Stimulated activated naive CD8-positive, alpha-beta T cell treated with anti-CD3 and anti-CD28 coated beads, Interleukin-15, Interleukin-2, amounts not matched to agents 100 ng/mL and 50 ng/mL, for 24 hours (primary cell): ENCODE data around the gene POR.
A peak's percentile ranks its signal among the peaks of the same experiment; 100 is the strongest.
"Not testable (repeated sequence)": the region's sequence is repeated elsewhere in the genome, so short reads cannot be mapped to it uniquely, and the experiment has no call there.

Source experiments
- H3K27ac Mint-ChIP-seq: one replicate; pipeline ENCODE4 v1.8.0; 2021; ENCODE audit warnings: mild to moderate bottlenecking, mixed read lengths
- H3K27me3 Mint-ChIP-seq: one replicate; pipeline ENCODE4 v1.8.0; 2021; ENCODE audit warnings: mixed read lengths
- H3K36me3 Mint-ChIP-seq: one replicate; pipeline ENCODE4 v1.8.0; 2021; ENCODE audit warnings: low read depth, mixed read lengths
- H3K4me1 Mint-ChIP-seq: one replicate; pipeline ENCODE4 v1.8.0; 2021; ENCODE audit warnings: low read depth, mixed read lengths
- H3K4me3 Mint-ChIP-seq: one replicate; pipeline ENCODE4 v1.8.0; 2021; ENCODE audit warnings: mild to moderate bottlenecking, mixed read lengths
- H3K9me3 Mint-ChIP-seq: one replicate; pipeline ENCODE4 v1.8.0; 2021; ENCODE audit warnings: mixed read lengths

POR gene

GRCh38 chr7:76009672-76010600 is 95.0 kb downstream of the POR start:
- Mint-ChIP-seq H3K9me3 (no peaks in the 10 kb centered on the region), H3K27ac (peak overlapping the region; percentile 67), H3K4me1 (peaks cover 43% of the 10 kb centered on the region), H3K27me3 (no peaks in the 10 kb centered on the region), H3K4me3 (peak overlapping the region; percentile 63), H3K36me3 (peaks cover 20% of the 10 kb centered on the region)

DNA sequence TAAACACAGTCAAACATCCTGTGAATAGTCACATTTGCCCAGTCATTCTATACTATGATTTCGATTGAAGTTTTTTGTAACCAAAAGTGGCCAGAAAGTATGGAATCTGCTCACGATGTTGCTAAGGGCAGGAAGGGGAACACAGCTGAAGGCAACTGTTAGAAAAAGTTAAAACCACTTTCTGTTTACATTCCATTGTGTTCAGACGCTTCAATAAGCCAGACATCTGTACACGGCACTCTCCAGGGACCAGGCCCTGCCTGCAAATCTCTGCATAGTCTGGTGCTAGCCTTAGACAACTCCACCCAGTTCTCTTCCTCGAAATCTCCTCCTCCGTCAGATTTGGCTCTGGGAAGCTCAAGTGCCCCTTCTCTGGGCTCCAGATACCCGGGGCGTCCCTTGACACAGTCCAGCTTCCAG is 96.5 kb downstream of the POR start:
- H3K4me1 Mint-ChIP-seq: peaks cover 43% of the 10 kb centered on the region
- H3K27me3 Mint-ChIP-seq: no peaks in the 10 kb centered on the region
- no peaks in the 10 kb centered on the region for H3K9me3 Mint-ChIP-seq
- no peak overlapping the region for H3K27ac Mint-ChIP-seq
- peaks cover 17% of the 10 kb centered on the region for H3K36me3 Mint-ChIP-seq
- H3K4me3 Mint-ChIP-seq: no peak overlapping the region

GRCh38 chr7:76016191-76016947 is 101.4 kb downstream of the POR start:
- H3K9me3 Mint-ChIP-seq: no peaks in the 10 kb centered on the region
- peaks cover 32% of the 10 kb centered on the region for H3K36me3 Mint-ChIP-seq
- no peak overlapping the region for H3K27ac Mint-ChIP-seq
- H3K27me3 Mint-ChIP-seq: no peaks in the 10 kb centered on the region
- H3K4me3 Mint-ChIP-seq: no peak overlapping the region
- peaks cover 18% of the 10 kb centered on the region for H3K4me1 Mint-ChIP-seq

DNA sequence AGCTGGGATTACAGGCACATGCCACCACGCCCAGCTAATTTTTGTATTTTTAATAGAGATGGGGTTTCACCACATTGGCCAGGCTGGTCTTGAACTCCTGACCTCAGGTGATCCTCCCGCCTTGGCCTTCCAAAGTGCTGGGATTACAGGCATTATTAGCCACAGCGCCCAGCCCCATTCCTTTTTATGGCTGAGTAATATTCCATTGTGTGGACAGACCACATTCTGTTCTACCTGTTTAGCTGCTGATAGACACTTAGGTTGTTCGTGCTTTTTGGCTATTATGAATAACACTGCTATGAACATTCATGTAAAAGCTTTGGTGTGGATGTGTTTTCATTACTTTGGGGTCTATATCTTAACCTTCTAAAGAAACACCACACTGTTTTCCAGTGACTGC is 103.6 kb downstream of the POR start:
- H3K4me1 Mint-ChIP-seq: peaks cover 17% of the 10 kb centered on the region
- H3K27ac Mint-ChIP-seq, H3K9me3 Mint-ChIP-seq, H3K4me3 Mint-ChIP-seq, H3K27me3 Mint-ChIP-seq: not testable (repeated sequence)
- peaks cover 39% of the 10 kb centered on the region for H3K36me3 Mint-ChIP-seq

DNA sequence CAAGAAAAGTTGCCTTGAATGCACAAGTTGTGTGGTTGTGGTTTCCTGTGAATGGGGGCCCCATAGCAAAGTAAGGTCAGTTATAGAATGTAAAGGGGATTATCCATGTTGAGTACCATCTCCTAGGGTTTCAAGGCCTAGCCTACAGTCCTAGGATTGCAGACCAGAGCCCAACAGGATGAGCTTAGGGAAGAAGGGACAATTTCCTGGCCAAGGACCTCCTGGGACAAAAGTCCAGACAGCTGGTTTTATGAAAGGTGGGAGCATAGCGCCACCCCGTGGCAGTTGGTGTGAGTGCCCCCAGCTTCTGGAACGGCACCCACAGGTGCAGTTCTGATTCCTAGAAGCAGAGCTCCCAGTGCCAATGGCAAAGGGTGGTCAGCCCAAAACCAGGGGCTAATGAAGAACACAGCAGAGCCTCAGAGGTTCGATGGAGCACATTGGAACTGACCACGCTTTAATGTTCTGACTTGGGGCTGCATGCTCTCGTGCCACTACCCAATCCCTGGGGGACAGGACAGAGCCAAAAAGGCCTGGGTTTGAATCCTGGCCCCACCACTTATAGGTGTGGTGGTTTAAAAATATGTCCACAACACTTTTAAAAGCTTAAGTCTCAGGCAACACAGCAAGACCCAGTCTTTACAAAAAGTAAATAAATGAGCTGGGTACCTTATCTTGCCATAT is 105.2 kb downstream of the POR start:
- Mint-ChIP-seq H3K9me3 (no peaks in the 10 kb centered on the region), H3K27ac (peak overlapping the region; percentile 65), H3K36me3 (peaks cover 36% of the 10 kb centered on the region), H3K4me1 (peaks cover 17% of the 10 kb centered on the region), H3K27me3 (no peaks in the 10 kb centered on the region), H3K4me3 (no peak overlapping the region)

- H3K4me1 Mint-ChIP-seq: peaks cover 17% of the 10 kb centered on the region
- no peaks in the 10 kb centered on the region for H3K9me3 Mint-ChIP-seq
- H3K27me3 Mint-ChIP-seq: no peaks in the 10 kb centered on the region
- H3K27ac Mint-ChIP-seq: no peak overlapping the region
- H3K4me3 Mint-ChIP-seq: no peak overlapping the region
- peaks cover 30% of the 10 kb centered on the region for H3K36me3 Mint-ChIP-seq
Measured at GRCh38 chr7:76022026-76022780, 107.2 kb downstream of the POR start.

DNA sequence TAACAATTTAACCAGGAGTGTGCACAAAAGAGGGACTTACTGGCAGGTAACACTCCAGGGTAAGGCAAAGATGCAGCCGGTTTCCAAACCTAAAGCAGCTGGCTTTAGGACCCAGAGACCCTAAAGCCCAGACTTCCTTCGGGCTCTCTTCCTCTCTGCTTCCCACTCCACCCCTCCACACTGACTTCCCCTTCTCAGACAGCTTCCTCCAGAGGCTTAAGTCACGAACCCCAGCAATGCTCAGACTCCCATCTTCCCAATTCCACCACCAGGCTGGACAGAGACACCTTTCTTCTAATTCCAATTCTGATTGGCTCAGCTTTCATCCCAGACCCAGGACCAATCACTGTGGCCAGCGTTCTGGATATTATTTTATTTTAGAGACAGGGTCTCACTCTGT is 108.0 kb downstream of the POR start:
- Mint-ChIP-seq H3K27ac (no peak overlapping the region), H3K4me3 (no peak overlapping the region), H3K27me3 (no peaks in the 10 kb centered on the region), H3K9me3 (no peaks in the 10 kb centered on the region), H3K36me3 (peaks cover 26% of the 10 kb centered on the region), H3K4me1 (peaks cover 17% of the 10 kb centered on the region)

- H3K4me1 Mint-ChIP-seq, H3K27me3 Mint-ChIP-seq: not testable (repeated sequence)
Measured at GRCh38 chr7:76029682-76030081, 114.7 kb downstream of the POR start.

DNA sequence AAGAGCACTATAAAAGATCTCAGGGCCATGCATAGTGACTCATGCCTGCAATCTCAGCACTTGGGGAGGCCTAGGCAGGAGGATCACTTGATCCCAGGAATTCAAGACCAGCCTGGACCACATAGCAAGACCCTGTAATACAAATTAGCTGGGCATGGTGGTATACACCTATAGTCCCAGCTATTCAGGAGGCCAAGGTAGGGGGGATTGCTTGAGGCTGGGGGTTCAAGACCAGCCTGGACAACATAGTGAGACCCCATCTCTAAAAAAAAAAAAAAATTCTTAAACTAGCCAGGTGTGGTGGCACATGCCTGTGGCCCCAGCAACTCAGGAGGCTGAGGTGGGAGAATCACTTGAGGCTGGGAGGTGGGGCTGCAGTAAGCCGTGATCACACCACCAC is 117.0 kb downstream of the POR start:
- Mint-ChIP-seq H3K4me1 (no peaks in the 10 kb centered on the region), H3K27ac (no peak overlapping the region)

More at GRCh38 chr7:76029682-76030081, 114.7 kb downstream of the POR start:
- not testable (repeated sequence) for H3K9me3 Mint-ChIP-seq, H3K27ac Mint-ChIP-seq, H3K4me3 Mint-ChIP-seq
- peaks cover 12% of the 10 kb centered on the region for H3K36me3 Mint-ChIP-seq

More for the DNA sequence above, 117.0 kb downstream of the POR start:
- no peaks in the 10 kb centered on the region for H3K27me3 Mint-ChIP-seq
- no peak overlapping the region for H3K4me3 Mint-ChIP-seq
- no peaks in the 10 kb centered on the region for H3K9me3 Mint-ChIP-seq
- peaks cover 12% of the 10 kb centered on the region for H3K36me3 Mint-ChIP-seq
